ENCODE results near the gene SLFN12L.

DNA sequence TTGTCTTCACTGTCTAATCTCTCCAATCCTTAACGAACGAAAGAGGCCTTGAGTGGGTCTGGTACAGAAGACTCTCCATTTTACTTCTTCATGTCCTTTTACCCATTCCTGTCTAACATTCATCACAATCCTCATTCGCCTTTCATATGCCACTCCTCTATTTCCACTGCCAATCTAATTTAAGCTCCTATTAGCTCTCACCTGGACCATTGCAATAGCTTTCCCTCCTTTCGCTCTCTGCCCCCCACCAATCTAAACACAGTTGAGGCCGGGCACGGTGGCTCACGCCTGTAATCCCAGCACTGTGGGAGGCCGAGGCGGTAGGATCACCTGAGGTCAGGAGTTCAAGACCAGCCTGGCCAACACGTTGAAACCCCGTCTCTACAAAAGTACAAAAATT, 29.5 kb upstream of the SLFN12L start:
- TF ChIP-seq, protein P1, sequence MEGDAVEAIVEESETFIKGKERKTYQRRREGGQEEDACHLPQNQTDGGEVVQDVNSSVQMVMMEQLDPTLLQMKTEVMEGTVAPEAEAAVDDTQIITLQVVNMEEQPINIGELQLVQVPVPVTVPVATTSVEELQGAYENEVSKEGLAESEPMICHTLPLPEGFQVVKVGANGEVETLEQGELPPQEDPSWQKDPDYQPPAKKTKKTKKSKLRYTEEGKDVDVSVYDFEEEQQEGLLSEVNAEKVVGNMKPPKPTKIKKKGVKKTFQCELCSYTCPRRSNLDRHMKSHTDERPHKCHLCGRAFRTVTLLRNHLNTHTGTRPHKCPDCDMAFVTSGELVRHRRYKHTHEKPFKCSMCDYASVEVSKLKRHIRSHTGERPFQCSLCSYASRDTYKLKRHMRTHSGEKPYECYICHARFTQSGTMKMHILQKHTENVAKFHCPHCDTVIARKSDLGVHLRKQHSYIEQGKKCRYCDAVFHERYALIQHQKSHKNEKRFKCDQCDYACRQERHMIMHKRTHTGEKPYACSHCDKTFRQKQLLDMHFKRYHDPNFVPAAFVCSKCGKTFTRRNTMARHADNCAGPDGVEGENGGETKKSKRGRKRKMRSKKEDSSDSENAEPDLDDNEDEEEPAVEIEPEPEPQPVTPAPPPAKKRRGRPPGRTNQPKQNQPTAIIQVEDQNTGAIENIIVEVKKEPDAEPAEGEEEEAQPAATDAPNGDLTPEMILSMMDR (IDR thresholded peaks at IDR 0.05): no peak
- TF ChIP-seq POLR2A (IDR thresholded peaks at IDR 0.05): no peak
